ENCODE data around the gene SRPX.

Gene SRPX

DNA sequence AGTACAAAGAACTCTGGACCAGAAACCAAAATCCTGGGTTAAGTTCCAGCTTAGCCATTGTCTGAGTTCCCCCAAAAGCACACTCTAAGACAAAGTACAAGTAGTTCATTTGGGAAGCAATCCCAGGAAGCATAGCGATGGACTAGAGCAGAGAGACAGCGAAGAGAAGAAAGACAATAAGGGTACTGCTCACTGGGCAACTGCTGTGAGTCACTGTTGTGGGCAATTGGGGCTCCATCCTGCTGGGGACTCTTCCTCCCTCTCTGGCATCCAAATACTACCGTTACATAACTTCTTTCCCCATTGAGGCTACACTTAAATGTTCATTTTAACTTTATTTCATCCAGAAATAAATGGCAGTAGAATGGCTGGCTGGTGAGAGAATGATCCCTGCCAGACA lies 14.1 kb downstream of the SRPX start:
- DNase-seq = no peak

DNA sequence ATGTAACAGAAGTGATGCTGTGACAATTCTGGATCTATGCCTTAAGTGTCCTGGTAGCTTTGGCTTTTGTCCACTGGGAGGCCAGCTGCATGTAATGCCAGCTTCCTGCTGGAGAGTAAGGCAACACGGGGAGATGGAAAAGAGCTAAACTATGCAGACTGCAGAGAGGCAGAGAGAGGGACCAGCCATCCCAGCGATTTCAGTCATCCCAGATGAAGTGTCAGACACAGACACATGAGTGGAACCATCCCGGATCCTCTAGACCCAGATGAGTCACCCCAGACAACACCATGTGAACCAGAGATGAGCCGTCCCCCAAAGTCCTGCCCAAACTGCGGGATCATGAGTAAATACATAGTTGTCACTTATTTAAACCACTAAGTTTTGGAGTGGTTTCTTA lies 14.6 kb downstream of the SRPX start:
- DNase-seq = no peak

DNA sequence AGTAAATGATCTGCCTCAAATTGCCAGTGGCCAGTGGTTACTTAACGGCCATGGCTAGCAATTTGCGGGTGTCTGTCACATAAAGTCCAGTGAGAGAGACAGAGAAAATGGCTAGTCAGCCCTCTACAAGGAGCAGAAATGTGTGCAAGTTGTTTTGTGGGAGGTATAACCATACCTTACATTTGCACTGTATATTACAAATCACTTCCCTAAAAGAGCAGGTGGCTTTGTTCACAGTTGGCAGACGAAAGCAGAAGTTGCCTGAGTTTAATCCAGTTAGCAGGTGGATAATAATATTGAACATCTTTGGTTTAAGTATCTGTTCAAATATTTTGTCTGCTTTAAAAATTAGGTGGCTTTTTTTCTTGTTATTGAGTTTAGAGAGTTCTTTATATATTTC lies 15.6 kb downstream of the SRPX start:
- no peak for DNase-seq

DNA sequence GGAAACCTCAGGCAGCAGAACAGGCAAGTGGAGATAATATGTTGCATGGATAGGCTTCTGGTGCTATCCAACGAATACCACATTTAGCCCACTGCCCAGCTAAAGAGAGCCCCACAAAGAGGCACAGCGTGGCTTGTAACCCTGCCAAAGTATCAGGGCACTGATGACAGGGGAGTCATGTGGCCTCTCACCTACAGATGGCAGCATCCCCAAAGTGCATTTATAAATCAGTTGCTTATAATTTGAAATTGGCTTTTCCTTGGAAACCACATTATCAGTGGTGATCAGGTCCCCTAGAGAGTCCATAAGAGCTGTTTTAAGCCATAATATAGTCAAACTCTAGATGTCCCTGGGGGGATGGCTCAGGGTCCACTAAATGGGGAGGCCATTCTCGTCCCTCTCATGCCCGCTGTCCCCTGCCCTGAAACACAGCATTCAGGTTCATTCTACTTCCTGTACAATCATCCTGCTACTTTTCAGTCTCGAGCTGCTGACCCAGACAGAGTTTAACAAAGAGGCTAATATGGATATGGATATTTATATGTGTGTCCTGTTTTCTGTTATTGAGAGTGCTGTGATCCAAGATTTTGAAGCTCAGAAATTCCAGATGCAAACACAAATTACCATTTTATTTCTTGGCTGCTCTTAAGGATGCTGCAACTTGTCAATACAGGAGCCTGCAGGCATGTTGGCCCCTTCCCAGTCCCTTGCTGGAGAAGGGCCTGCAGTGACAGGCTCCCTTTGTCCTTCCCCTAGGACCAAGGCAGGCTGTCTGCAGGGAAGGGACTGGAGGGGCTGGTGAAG lies 28.5 kb downstream of the SRPX start:
- no peak for DNase-seq

DNA sequence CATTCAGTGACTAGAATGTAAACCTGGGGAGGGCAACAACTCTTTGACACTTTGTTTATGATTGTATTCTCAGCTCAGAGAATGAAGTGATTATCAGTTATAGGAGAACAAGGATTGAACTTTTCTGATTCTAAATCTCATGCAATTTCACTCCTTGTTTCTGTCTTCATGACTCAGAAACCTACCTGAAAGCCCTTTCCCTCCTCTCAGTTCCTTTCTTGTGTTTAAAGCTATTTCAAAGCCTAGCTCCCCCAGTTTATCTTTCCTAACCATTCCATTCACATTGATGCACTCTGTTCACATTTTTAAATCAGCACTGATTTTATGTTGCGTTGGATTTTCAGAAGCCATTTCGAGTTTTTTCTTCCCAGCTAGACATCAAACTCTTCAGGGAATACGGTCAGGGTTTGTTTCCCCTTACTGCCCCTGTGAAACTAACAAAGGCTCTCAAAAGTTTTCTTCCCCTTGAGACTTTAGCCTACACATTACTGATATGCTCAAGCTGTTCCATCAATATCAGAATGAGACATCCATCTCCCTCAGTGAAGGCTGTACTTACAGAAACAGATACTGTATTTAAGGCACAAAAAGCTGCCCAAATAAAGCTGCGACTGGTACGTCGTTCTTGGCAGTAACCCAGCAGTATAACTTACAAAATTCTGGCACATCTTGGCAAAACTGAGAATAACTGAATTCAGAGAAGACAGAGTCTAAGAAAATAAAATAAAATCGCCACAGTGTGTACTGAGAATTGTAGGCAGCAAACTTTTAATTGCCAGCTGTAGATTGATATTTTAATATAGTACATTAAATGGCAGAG lies 31.0 kb downstream of the SRPX start:
- no peak for DNase-seq

DNA sequence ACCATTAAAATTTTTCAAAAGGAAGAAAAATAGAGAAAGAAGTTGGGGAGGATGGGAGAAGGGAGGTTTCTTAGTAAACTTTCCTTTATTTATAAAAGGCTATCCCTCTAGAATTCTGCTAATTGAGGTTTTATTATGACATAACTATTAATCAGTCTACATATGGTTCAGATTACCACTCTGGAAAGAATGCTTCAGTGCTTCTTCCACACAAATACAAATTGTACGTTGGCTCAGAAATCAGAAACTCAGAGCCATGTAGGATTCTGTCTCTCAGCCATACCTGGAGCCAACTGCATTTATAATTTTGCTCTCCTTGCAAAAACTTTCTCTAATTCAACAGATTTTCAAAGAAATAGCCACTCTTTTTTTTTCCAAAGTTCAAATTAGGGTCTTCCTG lies 37.1 kb downstream of the SRPX start:
- DNase-seq = no peak

DNA sequence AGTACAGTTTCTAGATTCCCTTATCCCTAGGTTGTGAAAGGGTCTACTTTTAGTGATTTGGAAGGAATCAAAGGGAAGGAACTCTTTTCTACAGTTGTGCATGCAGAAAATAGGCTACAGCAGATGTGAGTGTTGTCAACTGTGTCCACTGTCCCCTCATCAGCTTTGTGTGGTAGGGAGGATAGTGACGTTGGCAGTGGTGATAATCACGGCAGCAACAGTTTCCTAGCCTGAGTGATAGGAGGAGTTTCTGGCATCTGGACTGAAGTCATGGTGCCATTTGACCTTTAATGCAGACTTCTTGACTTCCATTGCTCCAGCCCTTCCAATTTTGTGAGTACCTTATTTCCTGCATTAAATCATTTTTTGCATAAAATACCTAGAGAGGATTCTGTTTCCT lies 39.3 kb downstream of the SRPX start:
- no peak for DNase-seq

DNA sequence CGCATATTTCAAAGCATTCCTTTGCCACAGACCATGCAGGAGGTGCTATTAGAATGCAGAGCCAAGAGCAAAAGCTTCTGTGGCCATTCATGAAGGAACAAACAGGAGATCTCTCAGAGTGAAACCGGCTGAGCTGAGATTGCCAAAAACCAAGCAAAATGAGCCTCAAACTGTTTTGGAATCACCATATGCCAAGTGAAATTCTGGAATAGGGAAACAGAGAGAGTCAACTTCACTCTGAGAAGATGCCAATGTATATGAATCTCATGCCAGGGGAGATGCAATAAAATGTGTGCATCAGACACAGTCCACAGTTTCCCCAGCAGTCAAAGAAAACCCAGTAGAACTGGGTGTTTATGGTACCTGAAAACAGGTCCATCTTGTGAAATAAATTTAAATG lies 42.3 kb downstream of the SRPX start:
- no peak for DNase-seq

DNA sequence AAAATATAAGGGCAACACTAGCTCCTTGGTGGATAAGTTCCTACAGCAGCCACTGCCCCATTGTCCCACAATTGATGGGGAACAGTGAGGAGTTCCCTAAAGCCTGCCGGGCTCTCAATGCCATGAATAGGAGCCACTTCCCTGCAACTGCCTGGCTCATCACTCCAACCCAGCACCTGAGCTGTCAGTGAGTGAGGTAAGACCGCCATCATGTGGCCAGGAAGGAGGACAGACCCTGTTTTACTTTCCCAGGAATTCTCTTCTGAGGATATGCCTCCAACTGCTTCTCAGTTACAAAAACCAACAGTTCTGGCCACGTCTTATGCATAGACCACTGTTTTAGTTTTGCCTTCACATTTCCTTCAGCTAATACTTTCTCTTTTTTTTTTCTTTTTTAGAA lies 45.5 kb downstream of the SRPX start:
- peak; percentile 9 for DNase-seq

DNA sequence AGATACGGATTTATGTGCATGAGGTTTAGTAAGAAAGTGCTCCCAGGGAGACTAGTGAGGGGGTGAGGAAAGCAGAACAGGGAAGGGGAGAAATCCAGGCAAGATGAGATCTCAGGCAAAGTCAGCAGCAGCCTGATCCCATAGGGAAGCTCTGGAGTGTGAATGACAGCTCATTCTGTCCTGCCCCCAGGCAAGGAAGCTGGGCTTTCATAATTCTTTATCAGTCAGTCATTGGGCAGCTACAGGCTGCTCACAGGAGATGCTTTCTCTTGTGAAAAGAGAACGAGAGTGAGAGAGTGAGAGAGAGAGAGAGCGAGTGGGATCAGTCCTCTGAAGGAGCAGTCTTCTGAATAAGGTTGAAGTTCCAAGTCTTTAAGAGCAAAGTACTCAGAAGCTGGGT lies 48.1 kb downstream of the SRPX start:
- no peak for DNase-seq

DNA sequence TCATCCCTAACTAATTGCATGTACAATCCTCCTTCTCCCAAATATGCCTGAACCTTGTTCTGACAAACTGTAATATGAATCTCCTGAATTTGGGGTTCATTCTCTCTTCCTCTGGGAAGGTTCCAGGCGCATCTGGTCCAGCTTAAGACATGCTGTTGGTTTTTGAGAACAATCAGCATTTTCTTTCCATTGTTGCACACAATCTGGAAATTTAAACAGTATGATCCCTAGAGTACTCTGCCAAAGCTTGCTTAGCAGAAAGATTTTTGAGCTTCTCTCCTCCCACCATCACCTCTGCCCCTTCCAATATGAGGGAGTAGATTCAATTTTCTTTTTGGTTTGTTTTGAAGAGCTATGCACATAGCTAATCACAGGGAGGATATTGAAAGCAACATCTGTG lies 50.1 kb downstream of the SRPX start:
- no peak for DNase-seq

DNA sequence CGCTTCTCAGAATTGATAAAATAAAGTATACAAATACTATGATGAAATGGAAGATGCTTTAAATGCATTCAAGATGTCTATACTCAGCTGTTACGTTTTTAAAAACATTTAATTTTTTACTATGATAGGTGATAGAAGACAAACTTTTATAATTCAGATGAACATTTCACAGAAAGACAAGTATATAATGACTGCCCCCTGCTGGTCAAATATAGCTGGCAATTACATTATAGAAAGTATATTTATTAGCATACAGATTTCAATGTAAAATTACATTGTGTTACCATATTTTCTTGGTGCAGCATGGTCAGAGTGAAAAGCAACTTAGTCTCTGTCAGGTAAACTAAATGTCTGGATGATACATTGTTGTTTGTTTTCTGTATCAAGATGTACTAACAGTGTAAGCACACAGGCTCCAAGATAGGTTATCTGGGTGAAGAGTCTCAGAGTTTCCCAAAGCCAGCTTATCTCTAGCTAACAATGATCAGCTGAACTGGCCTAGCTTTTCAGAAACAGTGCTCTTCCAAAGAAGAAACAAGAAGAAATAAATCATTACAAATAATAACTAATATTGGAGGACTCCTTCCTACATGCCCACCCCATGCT lies 54.1 kb downstream of the SRPX start:
- peak; percentile 30 for DNase-seq

DNA sequence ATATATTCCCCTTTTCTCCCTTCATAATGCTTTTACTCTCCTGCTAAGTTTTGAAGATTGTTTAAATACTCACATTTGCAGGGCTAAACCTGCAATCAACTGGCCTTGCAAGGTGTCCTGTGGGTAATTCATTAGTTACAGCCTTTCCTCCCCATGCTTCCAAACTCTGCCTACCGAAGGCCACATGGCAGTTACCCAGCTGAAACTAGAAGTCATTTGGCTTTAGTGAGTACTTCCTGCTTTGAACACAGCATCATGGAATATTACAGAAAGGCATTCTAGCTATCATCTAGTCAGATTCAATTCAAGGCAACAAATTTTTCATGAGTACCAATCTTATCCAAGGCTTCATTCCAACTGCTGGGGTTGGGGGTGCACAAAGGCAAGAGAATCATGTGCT lies 55.6 kb downstream of the SRPX start:
- DNase-seq = no peak

DNA sequence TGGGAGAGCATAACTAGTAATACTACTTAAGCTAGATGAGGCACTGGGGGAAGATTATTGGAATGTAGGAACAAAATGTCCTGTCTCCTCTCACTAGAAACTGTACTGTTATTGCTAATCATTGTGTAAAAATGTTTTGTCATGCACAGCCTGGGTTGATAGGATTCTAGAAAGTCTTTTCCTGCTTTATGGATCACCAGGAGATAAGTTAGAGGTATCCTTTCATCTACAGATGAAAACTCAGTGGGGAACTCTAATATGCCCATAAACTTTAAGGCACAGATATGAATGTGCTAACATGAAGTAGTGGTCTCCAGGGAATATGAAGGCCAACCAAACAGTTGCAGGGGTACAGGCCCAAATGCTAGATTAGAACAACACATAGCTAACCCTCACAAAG lies 57.5 kb downstream of the SRPX start:
- no peak for DNase-seq

DNA sequence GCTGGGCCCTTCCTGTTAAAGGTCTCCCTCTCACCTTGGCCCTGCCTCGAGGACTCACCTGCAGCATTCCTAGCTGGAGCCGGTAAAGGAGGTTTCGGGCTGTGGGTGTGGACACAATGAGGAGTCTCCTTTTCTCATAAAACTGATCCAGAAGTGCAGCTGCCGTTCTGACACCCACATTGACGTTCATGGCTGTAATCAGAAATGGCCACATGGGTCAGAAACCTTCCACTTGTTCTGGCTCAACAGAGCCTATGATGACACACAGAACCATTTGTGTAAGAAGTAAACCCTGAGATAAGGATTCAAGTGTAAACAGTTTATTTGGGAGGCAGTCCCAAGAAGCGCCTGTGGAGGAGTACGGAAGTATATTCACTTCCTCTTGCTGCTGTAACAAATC lies 63.8 kb downstream of the SRPX start:
- DNase-seq = no peak

DNA sequence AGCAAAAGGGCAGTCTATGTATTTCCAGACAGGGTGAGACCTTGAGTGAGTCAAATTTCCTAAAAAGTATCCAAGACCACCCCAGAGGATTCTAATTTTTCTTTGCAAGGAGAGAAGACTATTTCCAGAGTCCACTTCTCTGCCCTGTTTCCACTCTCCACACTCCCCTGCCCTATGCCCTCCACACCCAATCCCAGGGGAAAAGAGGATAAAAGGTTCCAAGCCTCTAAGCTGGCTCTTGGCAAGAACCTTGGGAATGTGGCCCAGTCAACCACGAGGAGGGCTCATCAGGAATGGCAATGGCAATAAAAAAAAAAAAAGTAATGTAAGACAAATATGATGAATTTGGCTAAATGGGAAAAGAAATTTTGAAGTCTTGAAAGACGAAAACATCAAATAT lies 65.9 kb downstream of the SRPX start:
- DNase-seq = no peak

DNA sequence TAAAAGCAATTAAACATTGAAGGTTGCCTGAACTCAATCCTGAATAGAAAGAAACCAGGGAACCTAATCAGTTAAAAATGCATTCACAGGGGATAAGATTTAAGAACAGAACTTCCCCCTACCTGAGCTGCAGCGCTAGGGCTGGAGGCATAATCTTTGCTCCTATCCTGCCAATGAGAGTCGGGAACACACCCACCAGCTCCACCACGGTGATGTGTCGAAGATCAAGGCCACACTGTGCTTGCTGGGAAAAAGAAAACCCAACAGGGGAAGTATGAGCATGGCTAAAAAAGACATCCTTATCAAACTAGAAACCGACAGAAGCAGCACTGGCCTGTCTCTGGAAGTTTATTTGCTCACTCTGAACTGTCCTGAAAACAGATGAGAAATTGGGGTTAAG lies 66.3 kb downstream of the SRPX start:
- no peak for DNase-seq

DNA sequence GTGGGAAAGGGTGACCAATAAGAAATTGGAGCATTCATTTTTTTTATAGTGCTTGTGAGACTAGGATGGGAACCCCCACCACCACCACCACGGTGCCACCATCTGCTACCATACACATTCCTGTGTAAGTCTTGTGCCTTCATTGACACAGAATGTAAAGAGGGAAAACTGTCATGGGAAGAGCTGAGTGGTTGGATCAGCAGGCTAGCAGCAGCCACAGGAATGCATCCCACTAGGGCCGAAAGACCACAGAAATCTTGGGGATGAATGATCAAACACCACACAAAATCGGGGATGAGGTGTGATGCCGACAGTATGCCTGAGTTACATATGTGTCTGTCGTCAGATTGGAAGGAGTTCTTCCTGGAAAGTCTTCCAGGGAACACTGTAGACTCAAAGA lies 69.2 kb downstream of the SRPX start:
- DNase-seq = no peak

DNA sequence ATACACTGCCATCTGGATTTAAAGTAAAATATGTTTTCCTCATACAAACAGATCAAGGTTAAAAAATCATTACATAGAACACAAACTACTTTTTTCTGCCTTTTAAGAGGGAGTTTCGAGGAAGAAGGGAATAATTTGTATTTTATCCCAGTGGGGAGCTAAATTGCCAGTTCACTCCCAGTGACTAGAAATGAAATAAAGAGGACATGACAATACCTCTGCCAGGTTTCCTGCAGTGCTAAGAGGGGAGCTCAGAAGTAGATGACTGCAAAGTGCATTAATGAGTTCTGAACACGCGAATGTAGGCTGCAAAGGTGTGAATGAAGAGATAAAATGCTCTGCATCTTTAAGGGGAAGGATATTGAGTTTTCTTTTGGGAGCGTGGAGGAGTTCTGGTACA lies 69.7 kb downstream of the SRPX start:
- DNase-seq = no peak

DNA sequence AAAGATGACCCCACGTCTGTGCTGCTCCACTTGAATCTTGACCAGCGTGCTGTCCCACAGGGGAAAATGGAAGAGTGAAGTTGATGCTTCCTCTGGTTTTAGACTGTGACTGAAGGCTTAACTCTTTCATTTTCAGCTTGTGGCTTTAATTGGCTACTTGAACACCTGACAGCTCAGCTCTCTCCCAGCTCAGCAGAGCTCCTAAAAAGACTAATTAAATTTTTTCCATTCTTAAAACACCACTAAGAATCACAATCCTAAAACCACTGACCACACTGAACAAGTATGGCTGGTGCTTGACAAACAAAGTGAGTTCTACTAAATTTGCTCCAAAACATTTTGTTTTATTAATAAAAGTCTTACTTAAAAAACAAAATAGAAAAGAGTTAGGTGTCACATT lies 71.7 kb downstream of the SRPX start:
- no peak for DNase-seq

DNA sequence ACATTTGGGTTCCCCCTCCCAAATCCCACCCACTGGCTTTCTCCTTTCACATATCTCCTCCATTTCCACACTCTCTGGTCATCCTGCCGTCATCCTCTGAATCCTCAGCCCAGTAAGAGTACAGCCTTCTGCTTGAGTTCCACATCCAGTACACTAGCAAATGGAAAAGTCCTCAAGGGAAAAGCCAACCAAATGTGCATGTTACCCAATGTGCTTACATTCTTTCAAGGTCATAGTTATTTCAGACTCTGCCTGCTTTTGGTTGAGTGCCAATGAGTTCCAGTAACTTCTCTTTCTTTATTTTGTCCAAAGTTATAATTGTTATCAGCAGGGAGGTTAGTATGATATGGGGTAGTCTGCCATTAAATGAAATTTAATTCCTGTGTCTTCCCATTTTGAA lies 78.1 kb downstream of the SRPX start:
- DNase-seq = no peak

DNA sequence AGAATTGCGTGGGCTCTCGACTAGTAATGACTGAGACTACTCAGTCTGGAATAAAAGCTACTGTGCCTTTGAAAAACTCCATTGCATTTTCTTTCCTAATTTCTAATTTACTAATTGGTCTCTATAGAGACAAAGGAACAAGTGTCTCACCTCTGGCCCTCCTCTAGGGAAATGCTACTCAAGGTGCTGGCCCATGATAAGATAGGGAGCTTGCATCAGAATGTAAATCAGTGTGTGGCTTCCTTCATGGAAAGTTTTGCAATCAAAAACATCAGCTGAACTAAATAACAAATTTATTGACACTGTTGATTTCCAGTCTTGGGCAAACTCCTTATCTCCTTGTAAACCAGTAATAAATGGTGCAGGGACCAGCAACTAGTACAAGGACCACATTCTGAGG lies 81.8 kb downstream of the SRPX start:
- DNase-seq = no peak

DNA sequence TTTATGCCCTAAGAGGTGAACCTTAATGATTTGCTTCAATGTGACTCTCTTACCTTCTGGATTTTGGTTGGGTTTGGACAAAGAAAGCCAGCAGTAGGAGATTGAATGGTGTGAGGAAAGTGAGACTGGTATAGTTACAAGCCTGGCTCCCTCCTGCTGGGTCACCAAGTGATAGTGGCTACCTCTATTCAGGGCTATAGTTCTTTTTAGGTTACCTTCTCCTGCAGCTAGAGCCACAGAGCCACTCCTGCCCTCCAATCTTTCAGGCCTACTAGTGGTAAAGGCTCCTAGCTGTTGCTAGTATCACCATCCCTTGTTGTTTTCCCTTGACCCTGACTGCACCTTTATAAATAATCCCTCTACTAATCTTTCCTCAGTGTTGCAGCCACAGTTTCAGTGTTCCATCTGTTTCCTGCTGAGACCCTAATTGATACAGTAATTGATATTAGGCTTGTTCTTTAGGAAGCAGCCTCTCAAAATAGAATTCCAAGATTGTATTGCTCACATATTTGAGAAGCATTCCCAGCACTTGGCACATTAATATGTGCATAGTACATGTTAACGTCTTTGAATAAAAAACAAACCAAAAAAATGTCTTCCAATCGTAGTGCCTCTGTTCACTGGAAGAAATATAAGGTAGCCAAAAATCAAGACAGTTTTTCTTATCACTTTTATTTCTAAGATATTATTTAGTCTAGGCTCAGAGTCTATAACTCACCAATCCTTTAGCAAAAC lies 82.3 kb downstream of the SRPX start:
- no peak for DNase-seq

DNA sequence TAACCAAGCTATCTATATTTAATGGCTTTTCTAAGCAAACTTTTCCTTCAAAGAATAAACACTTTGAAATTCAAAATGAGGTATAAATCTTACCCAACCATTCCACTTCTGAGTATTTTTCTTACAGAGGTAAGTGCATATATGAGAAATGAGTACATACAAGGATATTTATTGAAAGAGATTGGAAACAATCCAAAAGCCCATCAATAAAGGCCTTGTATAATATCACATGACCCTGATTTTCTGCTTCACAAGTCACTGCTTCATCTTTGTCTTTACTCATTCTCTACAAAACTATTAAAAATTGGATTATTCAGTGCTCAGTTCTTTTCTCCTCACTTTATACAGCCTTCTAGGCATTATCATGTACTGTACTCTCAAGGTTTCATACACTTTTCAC lies 91.3 kb downstream of the SRPX start:
- no peak for DNase-seq

All from NCI-H2029 treated with DMSO at 0.1 percent for 48 hours (cell line).